HCT116 (cell line): Measurements from ENCODE around the gene CCT5. TPM values are rescaled to one million over a fixed set of nuclear protein-coding genes. Genes with fewer than 3 reads are reported as not detected.
"Not testable (repeated sequence)": the region's sequence is repeated elsewhere in the genome, so short reads cannot be mapped to it uniquely, and the experiment has no call there.

Source experiments
- ATAC-seq: fragments of 200-7000 bp; cut with Tn5 transposase; 2 replicates; pipeline ENCODE4 v1.9.1; 2020; ENCODE audit warnings: mild to moderate bottlenecking, moderate library complexity
- BruUV-seq: library from RNA; stranded (reverse); fragments of 400-500 nt; replicated peaks from 2 replicates; lab custom pipeline; 2021; lab: Mats Ljungman, UMichigan
- CTCF ChIA-PET: fragments of 300-600 bp; sonication (Branson Sonifier 250); formaldehyde crosslinking; loops from one replicate; lab custom pipeline; 2021; ENCODE audit warnings: antibody characterized with exemption; lab: Charles Lee
- POLR2A ChIA-PET: fragments of 300-600, 350-600 bp; sonication (Branson Sonifier 250); formaldehyde crosslinking; loops from one replicate; lab custom pipeline; 2021; ENCODE audit warnings: antibody characterized with exemption; lab: Charles Lee
- RAD21 ChIA-PET, 2 experiments: fragments of 300-600 bp; sonication (Branson Sonifier 250); formaldehyde crosslinking; loops; one replicate each; lab custom pipeline; 2023; ENCODE audit warnings: low total read pairs in 2 of 2; ENCODE audit not compliant: uncharacterized antibody in 2 of 2, unreplicated experiment in 2 of 2, low non-redundant PET in 1 of 2; lab: Charles Lee
- DNase-seq: peaks from one replicate; pipeline ENCODE4 v3.0.0-alpha.2; 2010; ENCODE audit warnings: low read depth, low spot score
- H2AFZ ChIP-seq: fragments of 200-600 bp; shearing (Covaris generic), sonication (generic); 2 replicates; pipeline ENCODE4 v1.6.1; 2017; ENCODE audit warnings: low read depth, mixed run types, mixed read lengths, antibody characterized with exemption, low read length; ENCODE audit not compliant: poor library complexity, severe bottlenecking
- H3K27ac ChIP-seq: 2 replicates; pipeline ENCODE4 v1.5.1; 2012; ENCODE audit warnings: low read depth, low read length
- H3K27me3 ChIP-seq: fragments of 200-600 bp; sonication (generic); 2 replicates; pipeline ENCODE4 v1.6.1; 2016; ENCODE audit warnings: mixed run types, low read length, mixed read lengths; ENCODE audit not compliant: insufficient read depth
- H3K36me3 ChIP-seq, 2 experiments: fragments of 200-500 bp in 1 of 2; fragments of 200-600 bp in 1 of 2; sonication (Bioruptor generic) in 1 of 2; sonication (generic) in 1 of 2; 2 replicates each; pipeline versions ENCODE4 v1.5.1 to v1.6.1; 2014 to 2016; ENCODE audit warnings: low read length in 2 of 2, inconsistent platforms in 1 of 2, mixed read lengths in 1 of 2, mixed run types in 1 of 2; ENCODE audit not compliant: insufficient read depth in 2 of 2, control insufficient read depth in 1 of 2
- H3K4me1 ChIP-seq, 2 experiments: fragments of 200-600 bp in 1 of 2; sonication (generic) in 1 of 2; 2 replicates each; pipeline versions ENCODE4 v1.5.1 to v1.6.1; 2012 to 2017; ENCODE audit warnings: low read length in 2 of 2, inconsistent platforms in 1 of 2, mild to moderate bottlenecking in 1 of 2, mixed read lengths in 1 of 2, mixed run types in 1 of 2, moderate library complexity in 1 of 2; ENCODE audit not compliant: insufficient read depth in 2 of 2, control insufficient read depth in 1 of 2
- H3K4me2 ChIP-seq: fragments of 200-600 bp; sonication (generic); 2 replicates; pipeline ENCODE4 v1.6.1; 2017; ENCODE audit warnings: mixed run types, low read length, mixed read lengths
- H3K4me3 ChIP-seq, 2 experiments: fragments of 200-600 bp in 1 of 2; sonication (generic) in 1 of 2; replicated peaks in 1 of 2; 2 replicates each; pipeline ENCODE4 v1.5.1; 2011 to 2016; ENCODE audit warnings: low read length in 2 of 2, control low read depth in 1 of 2, low read depth in 1 of 2, mild to moderate bottlenecking in 1 of 2, mixed read lengths in 1 of 2, mixed run types in 1 of 2
- H3K79me2 ChIP-seq: fragments of 200-600 bp; sonication (generic); 2 replicates; pipeline ENCODE4 v1.6.1; 2017; ENCODE audit warnings: mild to moderate bottlenecking, mixed run types, low read length, moderate library complexity, mixed read lengths; ENCODE audit not compliant: insufficient read depth
- H3K9ac ChIP-seq: fragments of 200-600 bp; sonication (generic); 2 replicates; pipeline ENCODE4 v1.6.1; 2016; ENCODE audit warnings: low read length, mixed read lengths
- H3K9me2 ChIP-seq: fragments of 200-600 bp; sonication (generic), shearing (Covaris generic); 2 replicates; pipeline ENCODE4 v1.6.1; 2017; ENCODE audit warnings: mixed run types, mild to moderate bottlenecking, moderate library complexity; ENCODE audit not compliant: insufficient read depth
- H3K9me3 ChIP-seq, 2 experiments: fragments of 200-500 bp in 1 of 2; fragments of 200-600 bp in 1 of 2; sonication (Bioruptor generic) in 1 of 2; sonication (generic) in 1 of 2; 2 replicates each; pipeline ENCODE4 v1.6.1; 2014 to 2017; ENCODE audit warnings: low read length in 2 of 2, mixed read lengths in 2 of 2, inconsistent platforms in 1 of 2, low read depth in 1 of 2, mild to moderate bottlenecking in 1 of 2, mixed run types in 1 of 2, moderate library complexity in 1 of 2; ENCODE audit not compliant: control insufficient read depth in 1 of 2, insufficient read depth in 1 of 2
- H4K20me1 ChIP-seq: fragments of 200-600 bp; sonication (generic), shearing (Covaris generic); 2 replicates; pipeline ENCODE4 v1.6.1; 2017; ENCODE audit warnings: mixed run types, mild to moderate bottlenecking, moderate library complexity; ENCODE audit not compliant: insufficient read depth
- CBX3 ChIP-seq: IDR thresholded peaks from 2 replicates; pipeline ENCODE4 v1.6.1; 2012; ENCODE audit warnings: low read depth
- CEBPB ChIP-seq: IDR thresholded peaks from 2 replicates; pipeline ENCODE4 v1.6.1; 2012; ENCODE audit warnings: low read depth
- EGR1 ChIP-seq: IDR thresholded peaks from 2 replicates; pipeline ENCODE4 v1.6.1; 2012; ENCODE audit warnings: low read depth
- ELF1 ChIP-seq: IDR thresholded peaks from 2 replicates; pipeline ENCODE4 v1.6.1; 2012; ENCODE audit warnings: low read depth, borderline replicate concordance
- EZH2 ChIP-seq: fragments of 200-600 bp; sonication (generic); IDR thresholded peaks from 2 replicates; pipeline ENCODE4 v1.6.1; 2017; ENCODE audit warnings: antibody characterized with exemption, mixed run types
- EZH2phosphoT487 ChIP-seq: fragments of 200-600 bp; IDR thresholded peaks from 2 replicates; pipeline ENCODE4 v1.6.1; 2018; ENCODE audit warnings: antibody characterized with exemption, borderline replicate concordance
- FOSL1 ChIP-seq: IDR thresholded peaks from 2 replicates; pipeline ENCODE4 v1.6.1; 2012; ENCODE audit warnings: low read depth
- MAX ChIP-seq: IDR thresholded peaks from 2 replicates; pipeline ENCODE4 v1.6.1; 2012
- POLR2A ChIP-seq: IDR thresholded peaks from 2 replicates; pipeline ENCODE4 v1.7.0; 2011; ENCODE audit warnings: borderline replicate concordance; ENCODE audit not compliant: insufficient read depth, insufficient read length; ENCODE audit errors: extremely low read depth
- RAD21 ChIP-seq: IDR thresholded peaks from 2 replicates; pipeline ENCODE4 v1.6.1; 2012; ENCODE audit warnings: low read depth, mild to moderate bottlenecking
- REST ChIP-seq: IDR thresholded peaks from 2 replicates; pipeline ENCODE4 v1.6.1; 2012; ENCODE audit warnings: low read depth
- SIN3A ChIP-seq: IDR thresholded peaks from 2 replicates; pipeline ENCODE4 v1.6.1; 2012; ENCODE audit warnings: low read depth
- TCF7L2 ChIP-seq: IDR thresholded peaks from 2 replicates; pipeline ENCODE4 v1.7.0; 2011; ENCODE audit warnings: borderline replicate concordance, inconsistent platforms; ENCODE audit not compliant: insufficient read depth, insufficient read length; ENCODE audit errors: extremely low read depth
- ZNF274 ChIP-seq: fragments of 200-500 bp; sonication (Bioruptor generic); IDR thresholded peaks from 2 replicates; pipeline ENCODE4 v1.6.1; 2014; ENCODE audit warnings: mild to moderate bottlenecking, low read depth, low read length, inconsistent platforms
- intact Hi-C: fragments of 100-400 bp; cut with micrococcal nuclease; formaldehyde crosslinking; loops from 2 replicates; pipeline ENCODE4 v1.10.0; 2022
- total RNA-seq: library from RNA; stranded (reverse); gene quantifications from one replicate; pipeline ENCODE4 v1.2.1, GENCODE V29; 2021; ENCODE audit not compliant: unreplicated experiment
- TF ChIP-seq, protein P1 (sequence below), 3 experiments: fragments of 200-600 bp in 1 of 3; sonication (generic) in 1 of 3; IDR thresholded peaks in 2 of 3; conservative IDR thresholded peaks in 1 of 3; 2 replicates each; pipeline ENCODE4 v1.5.1; 2012 to 2017; ENCODE audit warnings: low read depth in 2 of 3, low read length in 2 of 3, antibody characterized with exemption in 1 of 3, borderline replicate concordance in 1 of 3, control low read depth in 1 of 3, mild to moderate bottlenecking in 1 of 3, mixed read lengths in 1 of 3, mixed run types in 1 of 3, moderate library complexity in 1 of 3; ENCODE audit not compliant: insufficient read depth in 1 of 3

The CCT5 gene
- total RNA-seq, 1 experiment from 2014 or later, result 489 TPM

- ChIA-PET POLR2A (no interaction called here), RAD21 (interaction anchor here in 1 of 2 experiments (0.6 to 0.8 kb wide), 3 partner anchors 69 to 84 kb away, joined by 3 to 4 read pairs (median 3); partner anchors contain the start of gene MARCHF6), CTCF (interaction anchor here (0.6 to 1.4 kb wide), 19 partner anchors 9 to 344 kb away, joined by 3 to 41 read pairs (median 4); partner anchors contain the start of gene MARCHF6)
- H3K9me3 ChIP-seq, result no peaks in the 10 kb centered on the region
- H2AFZ ChIP-seq, result no peak overlapping the region
- DNase-seq, result peak; percentile 42
- no peaks in the 10 kb centered on the region for H3K9me2 ChIP-seq
- H4K20me1 ChIP-seq, result no peaks in the 10 kb centered on the region
- ATAC-seq, result peak; percentile 98
- H3K79me2 ChIP-seq, result no peaks in the 10 kb centered on the region
- intact Hi-C loops, result loop anchor here (1.0 kb wide), 3 partner anchors 80 to 344 kb away; no protein-coding TSS in a partner anchor
- no peaks in the 10 kb centered on the region for H3K27me3 ChIP-seq
- H3K4me1 ChIP-seq, result 0 out of 4 replicates have a peak, but pooled peaks cover 2 to 4% of the 10 kb centered on the region in 2 experiments
- H3K4me3 ChIP-seq, result no peak overlapping the region
- H3K27ac ChIP-seq, result no peak overlapping the region
- BruUV-seq, result no TSS peak
- TF ChIP-seq POLR2A (no peak), EZH2 (no peak), CBX3 (0 out of 2 replicates have a peak, but pooled peaks have one; percentile 45), FOSL1 (no peak), TCF7L2 (no peak), CEBPB (no peak), SIN3A (no peak), MAX (peak; percentile 32; the same call in 1 of the 2 replicates), REST (no peak), EZH2phosphoT487 (no peak), RAD21 (peak; percentile 91), ELF1 (no peak), ZNF274 (no peak), EGR1 (no peak)
- TF ChIP-seq, protein P1, sequence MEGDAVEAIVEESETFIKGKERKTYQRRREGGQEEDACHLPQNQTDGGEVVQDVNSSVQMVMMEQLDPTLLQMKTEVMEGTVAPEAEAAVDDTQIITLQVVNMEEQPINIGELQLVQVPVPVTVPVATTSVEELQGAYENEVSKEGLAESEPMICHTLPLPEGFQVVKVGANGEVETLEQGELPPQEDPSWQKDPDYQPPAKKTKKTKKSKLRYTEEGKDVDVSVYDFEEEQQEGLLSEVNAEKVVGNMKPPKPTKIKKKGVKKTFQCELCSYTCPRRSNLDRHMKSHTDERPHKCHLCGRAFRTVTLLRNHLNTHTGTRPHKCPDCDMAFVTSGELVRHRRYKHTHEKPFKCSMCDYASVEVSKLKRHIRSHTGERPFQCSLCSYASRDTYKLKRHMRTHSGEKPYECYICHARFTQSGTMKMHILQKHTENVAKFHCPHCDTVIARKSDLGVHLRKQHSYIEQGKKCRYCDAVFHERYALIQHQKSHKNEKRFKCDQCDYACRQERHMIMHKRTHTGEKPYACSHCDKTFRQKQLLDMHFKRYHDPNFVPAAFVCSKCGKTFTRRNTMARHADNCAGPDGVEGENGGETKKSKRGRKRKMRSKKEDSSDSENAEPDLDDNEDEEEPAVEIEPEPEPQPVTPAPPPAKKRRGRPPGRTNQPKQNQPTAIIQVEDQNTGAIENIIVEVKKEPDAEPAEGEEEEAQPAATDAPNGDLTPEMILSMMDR (IDR thresholded peaks at IDR 0.05 in 2 of 3, conservative IDR thresholded peaks at IDR 0.05 in 1 of 3; ENCODE audit: borderline replicate concordance in 1 of 3, insufficient read depth in 1 of 3, low read depth in 2 of 3, low read length in 2 of 3), result peak; percentile 78 to 97 (median 97)
- H3K4me2 ChIP-seq, result no peak overlapping the region
- peaks cover 6 to 8% of the 10 kb centered on the region in 2 experiments; a peak in 2 of 4 replicates for H3K36me3 ChIP-seq
- no peak overlapping the region for H3K9ac ChIP-seq
These were observed 34.0 kb downstream of the CCT5 start for GRCh38 chr5:10283927-10284635.

GRCh38 chr5:10285362-10285761, 35.3 kb downstream of the CCT5 start:
- intact Hi-C loops, CTCF ChIA-PET, H3K4me3 ChIP-seq, H3K4me1 ChIP-seq, H3K9ac ChIP-seq, POLR2A ChIA-PET, H3K4me2 ChIP-seq, H3K36me3 ChIP-seq, BruUV-seq, H2AFZ ChIP-seq, H3K9me2 ChIP-seq, H3K27ac ChIP-seq, H3K27me3 ChIP-seq, H3K79me2 ChIP-seq, ATAC-seq, H4K20me1 ChIP-seq, DNase-seq, H3K9me3 ChIP-seq: not testable (repeated sequence)
- RAD21 ChIA-PET, result interaction anchor here in 1 of 2 experiments (1.2 kb wide), 1 partner anchor 79 kb away, joined by 3 read pairs; no protein-coding TSS in a partner anchor
